Parathyroid adenoma (tissue), 2 donors: ENCODE data around the gene ZNF580.

Experiments used
- H2AFZ ChIP-seq: fragments of 300-600 bp; sonication (generic); one replicate; pipeline ENCODE4 v1.7.0; 2017; ENCODE audit warnings: antibody characterized with exemption, mild to moderate bottlenecking
- H3K27ac ChIP-seq: fragments of 300-600 bp; sonication (generic); one replicate; pipeline ENCODE4 v1.7.0; 2017
- H3K27me3 ChIP-seq: fragments of 300-600 bp; sonication (generic); one replicate; pipeline ENCODE4 v1.7.0; 2017; ENCODE audit warnings: low read length; ENCODE audit not compliant: control insufficient read depth, insufficient read depth
- H3K36me3 ChIP-seq: fragments of 300-600 bp; sonication (generic); one replicate; pipeline ENCODE4 v1.7.0; 2017; ENCODE audit warnings: low read length; ENCODE audit not compliant: control insufficient read depth, insufficient read depth
- H3K4me1 ChIP-seq: fragments of 300-600 bp; sonication (generic); one replicate; pipeline ENCODE4 v1.7.0; 2017; ENCODE audit warnings: control low read depth
- H3K4me2 ChIP-seq: fragments of 300-600 bp; sonication (generic); one replicate; pipeline ENCODE4 v1.7.0; 2017; ENCODE audit warnings: low read length
- H3K4me3 ChIP-seq: fragments of 300-600 bp; sonication (generic); one replicate; pipeline ENCODE4 v1.7.0; 2017; ENCODE audit warnings: low read depth, low read length
- H3K79me2 ChIP-seq: fragments of 300-600 bp; sonication (generic); one replicate; pipeline ENCODE4 v1.7.0; 2017; ENCODE audit warnings: control low read depth
- H3K9ac ChIP-seq: fragments of 300-600 bp; sonication (generic); one replicate; pipeline ENCODE4 v1.7.0; 2017; ENCODE audit warnings: mild to moderate bottlenecking
- H3K9me3 ChIP-seq: fragments of 300-600 bp; sonication (generic); one replicate; pipeline ENCODE4 v1.7.0; 2017; ENCODE audit warnings: low read length; ENCODE audit not compliant: control insufficient read depth
- TF ChIP-seq, protein P1 (sequence below): fragments of 300-600 bp; sonication (generic); IDR thresholded peaks from one replicate; pipeline ENCODE4 v1.7.0; 2017; ENCODE audit warnings: antibody characterized with exemption, mild to moderate bottlenecking
- donor health status: primary hyperparathyroidism.

The ZNF580 gene

DNA sequence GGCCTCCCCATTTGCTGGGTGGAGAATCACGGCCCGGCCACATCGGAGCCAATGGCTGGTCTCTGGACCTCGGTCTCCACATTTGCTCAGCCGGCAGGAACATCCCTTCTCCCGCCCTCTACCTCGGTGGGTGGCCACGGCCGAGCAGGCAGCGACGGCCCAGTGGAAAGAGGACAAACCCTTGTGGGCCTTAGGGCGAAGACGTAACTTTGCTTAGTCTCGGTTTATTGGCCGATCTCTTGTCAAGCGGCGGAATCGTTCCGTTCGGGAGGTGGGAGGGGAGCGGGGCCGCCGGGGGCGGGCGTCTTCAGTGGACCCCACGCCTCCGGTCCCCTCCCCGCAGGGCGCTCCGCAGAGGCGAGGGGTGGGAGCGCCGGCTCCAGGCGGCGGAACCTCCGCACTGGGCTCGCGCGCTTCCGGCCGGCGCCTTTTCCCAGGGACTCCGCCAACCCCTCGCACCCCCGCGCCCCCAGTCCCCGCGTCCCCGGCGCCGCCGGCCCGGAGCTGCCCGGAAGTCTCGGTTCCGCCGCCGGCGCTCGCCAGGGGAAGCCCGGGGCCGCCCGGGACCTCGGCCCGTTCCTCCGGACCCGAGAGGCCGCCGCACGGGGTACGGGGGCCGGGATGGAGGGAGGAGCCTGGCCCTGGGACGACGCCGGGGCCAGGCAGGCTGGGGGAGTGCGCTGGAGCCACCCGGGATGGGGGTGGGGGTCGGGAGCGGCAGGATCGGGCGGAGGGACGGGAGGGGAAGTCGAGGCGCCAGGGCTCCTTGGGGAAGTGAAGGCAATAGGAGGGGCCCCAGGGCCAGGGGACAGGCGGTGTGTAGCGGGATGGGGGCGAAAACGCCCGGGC is at the start of gene ZNF580:
TSS of gene ZNF580 (plus strand) at position 426 of the 849 bp plus-strand sequence. CDS start 1,507 bp downstream, outside the sequence.
- Histone ChIP-seq H3K9ac (peak within 1 kb of the TSS; percentile 63), H3K4me2 (peak within 1 kb of the TSS; percentile 79), H3K27me3 (no peaks in the 10 kb centered on the region), H2AFZ (peak within 1 kb of the TSS; percentile 88), H3K9me3 (no peaks in the 10 kb centered on the region), H3K4me1 (peaks cover 42% of the 10 kb centered on the region), H3K36me3 (no peaks in the 10 kb centered on the region), H3K4me3 (peak within 1 kb of the TSS; percentile 75), H3K27ac (peak within 1 kb of the TSS; percentile 99), H3K79me2 (peaks cover 24% of the 10 kb centered on the region)
- TF ChIP-seq, protein P1, sequence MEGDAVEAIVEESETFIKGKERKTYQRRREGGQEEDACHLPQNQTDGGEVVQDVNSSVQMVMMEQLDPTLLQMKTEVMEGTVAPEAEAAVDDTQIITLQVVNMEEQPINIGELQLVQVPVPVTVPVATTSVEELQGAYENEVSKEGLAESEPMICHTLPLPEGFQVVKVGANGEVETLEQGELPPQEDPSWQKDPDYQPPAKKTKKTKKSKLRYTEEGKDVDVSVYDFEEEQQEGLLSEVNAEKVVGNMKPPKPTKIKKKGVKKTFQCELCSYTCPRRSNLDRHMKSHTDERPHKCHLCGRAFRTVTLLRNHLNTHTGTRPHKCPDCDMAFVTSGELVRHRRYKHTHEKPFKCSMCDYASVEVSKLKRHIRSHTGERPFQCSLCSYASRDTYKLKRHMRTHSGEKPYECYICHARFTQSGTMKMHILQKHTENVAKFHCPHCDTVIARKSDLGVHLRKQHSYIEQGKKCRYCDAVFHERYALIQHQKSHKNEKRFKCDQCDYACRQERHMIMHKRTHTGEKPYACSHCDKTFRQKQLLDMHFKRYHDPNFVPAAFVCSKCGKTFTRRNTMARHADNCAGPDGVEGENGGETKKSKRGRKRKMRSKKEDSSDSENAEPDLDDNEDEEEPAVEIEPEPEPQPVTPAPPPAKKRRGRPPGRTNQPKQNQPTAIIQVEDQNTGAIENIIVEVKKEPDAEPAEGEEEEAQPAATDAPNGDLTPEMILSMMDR: no peak

GRCh38 chr19:55591555-55591954 is 49.2 kb upstream of the ZNF580 start:
- no peaks in the 10 kb centered on the region for H3K27me3 ChIP-seq
- H3K36me3 ChIP-seq: no peaks in the 10 kb centered on the region
- TF ChIP-seq, protein P1: no peak
- H3K4me3 ChIP-seq: no peak overlapping the region
- H3K27ac ChIP-seq: no peak overlapping the region
- peaks cover 5% of the 10 kb centered on the region for H3K4me1 ChIP-seq
- H3K4me2 ChIP-seq: no peak overlapping the region
- H2AFZ ChIP-seq: no peak overlapping the region
- no peaks in the 10 kb centered on the region for H3K9me3 ChIP-seq
- no peaks in the 10 kb centered on the region for H3K79me2 ChIP-seq
- H3K9ac ChIP-seq: no peak overlapping the region

DNA sequence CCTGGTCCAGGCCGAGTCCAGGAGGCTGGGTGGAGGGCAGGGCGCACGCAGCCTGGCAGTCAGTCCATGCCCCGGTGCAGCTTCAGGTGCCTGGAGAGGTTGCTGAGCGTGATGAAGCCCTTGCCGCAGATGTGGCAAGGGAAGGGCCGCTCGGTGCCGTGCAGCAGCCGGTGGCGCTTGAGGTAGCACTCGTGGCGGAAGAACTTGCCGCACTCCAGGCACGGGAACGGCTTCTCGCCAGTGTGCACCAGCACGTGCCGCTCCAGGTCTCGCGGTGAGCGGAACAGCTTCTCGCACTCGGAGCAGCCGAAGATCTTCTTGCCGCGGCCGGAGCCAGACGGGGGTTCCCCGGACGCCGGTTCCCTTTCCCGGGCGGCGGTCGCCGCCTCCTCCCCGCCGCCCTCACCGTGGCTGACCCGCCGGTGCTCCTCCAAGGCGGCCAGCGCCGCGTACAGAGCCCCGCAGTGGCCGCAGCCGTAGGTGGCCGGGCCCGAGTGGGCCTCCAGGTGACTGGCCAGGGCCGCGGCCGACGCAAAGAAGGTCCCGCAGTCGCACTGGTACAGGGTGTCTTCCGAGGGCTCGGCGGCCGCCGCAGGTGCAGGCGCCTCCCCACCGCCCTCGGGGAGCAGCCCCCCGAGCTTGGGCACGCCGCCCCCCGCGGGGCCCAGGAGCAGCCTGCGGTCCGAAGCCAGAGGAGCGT is 48.3 kb upstream of the ZNF580 start:
- no peaks in the 10 kb centered on the region for H3K79me2 ChIP-seq
- H3K36me3 ChIP-seq: no peaks in the 10 kb centered on the region
- H3K4me2 ChIP-seq: no peak overlapping the region
- H3K9ac ChIP-seq: no peak overlapping the region
- H3K4me3 ChIP-seq: no peak overlapping the region
- no peak overlapping the region for H2AFZ ChIP-seq
- no peaks in the 10 kb centered on the region for H3K9me3 ChIP-seq
- no peak overlapping the region for H3K27ac ChIP-seq
- H3K27me3 ChIP-seq: no peaks in the 10 kb centered on the region
- TF ChIP-seq, protein P1: no peak
- H3K4me1 ChIP-seq: no peaks in the 10 kb centered on the region

DNA sequence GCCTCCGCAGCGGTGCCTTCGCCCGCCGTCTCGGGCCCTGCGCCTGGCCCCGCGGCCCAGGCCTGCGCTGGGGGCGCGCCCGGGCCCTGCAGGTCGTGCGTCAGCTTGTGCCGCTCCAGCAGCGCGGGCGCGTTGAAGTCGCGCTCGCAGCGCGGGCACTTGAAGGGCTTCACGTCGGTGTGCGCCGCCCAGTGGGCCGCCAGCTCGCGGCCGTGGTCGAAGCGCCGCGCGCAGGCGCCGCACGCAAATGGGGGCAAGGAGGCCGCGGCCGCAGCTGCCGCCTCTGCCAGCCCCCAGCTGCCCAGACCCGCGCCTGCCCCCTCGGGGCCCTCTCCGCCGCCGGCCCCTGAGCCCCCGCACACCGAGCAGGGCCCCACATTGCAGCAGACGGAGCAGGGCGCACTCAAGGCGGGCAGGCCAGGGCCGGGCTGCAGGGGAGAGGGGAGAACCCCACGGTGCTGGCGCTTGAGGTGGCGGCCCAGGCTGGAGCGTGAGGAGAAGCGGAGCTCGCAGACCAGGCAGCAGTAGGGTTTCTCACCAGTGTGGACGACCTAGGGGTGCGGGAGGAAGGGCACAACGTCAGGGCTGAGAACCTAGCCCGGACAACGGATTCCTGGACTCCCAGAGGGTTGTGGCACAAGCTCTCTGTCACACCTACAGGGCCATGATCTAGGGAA is 47.6 kb upstream of the ZNF580 start:
- H3K4me2 ChIP-seq: no peak overlapping the region
- no peaks in the 10 kb centered on the region for H3K4me1 ChIP-seq
- no peaks in the 10 kb centered on the region for H3K27me3 ChIP-seq
- no peaks in the 10 kb centered on the region for H3K36me3 ChIP-seq
- no peaks in the 10 kb centered on the region for H3K9me3 ChIP-seq
- H3K79me2 ChIP-seq: peaks cover 2% of the 10 kb centered on the region
- TF ChIP-seq, protein P1: no peak
- no peak overlapping the region for H3K4me3 ChIP-seq
- no peak overlapping the region for H3K27ac ChIP-seq
- H2AFZ ChIP-seq: no peak overlapping the region
- no peak overlapping the region for H3K9ac ChIP-seq
